PFSK-1 (cell line): ENCODE measurements around the gene PRRG4.

Experiments
- FOXP2 ChIP-seq: optimal IDR thresholded peaks from 2 replicates; pipeline ENCODE3; 2011; ENCODE audit warnings: borderline replicate concordance, control low read depth, inconsistent platforms; ENCODE audit not compliant: insufficient read depth; ENCODE audit errors: extremely low read length, extremely low read depth
- POLR2AphosphoS5 ChIP-seq: IDR thresholded peaks from 2 replicates; pipeline ENCODE4 v1.6.1; 2012; ENCODE audit warnings: low read depth, mild to moderate bottlenecking, control low read depth, low read length, moderate library complexity
- SIN3A ChIP-seq: IDR thresholded peaks from 2 replicates; pipeline ENCODE4 v1.6.1; 2012; ENCODE audit warnings: mild to moderate bottlenecking, low read length, moderate library complexity, borderline replicate concordance; ENCODE audit not compliant: insufficient read depth
- TAF1 ChIP-seq: IDR thresholded peaks from 2 replicates; pipeline ENCODE4 v1.6.1; 2012; ENCODE audit warnings: low read length, control low read depth, borderline replicate concordance; ENCODE audit not compliant: insufficient read depth
- TF ChIP-seq, protein P1 (sequence below), 2 experiments: IDR thresholded peaks; 2 replicates each; pipeline versions ENCODE4 v1.6.1 to v1.8.0; 2011 to 2012; ENCODE audit warnings: low read depth in 2 of 2, low read length in 2 of 2, control low read depth in 1 of 2, inconsistent platforms in 1 of 2, mild to moderate bottlenecking in 1 of 2, moderate library complexity in 1 of 2; ENCODE audit not compliant: insufficient read depth in 1 of 2

The PRRG4 gene

GRCh38 chr11:32849761-32850160 lies 20.0 kb downstream of the PRRG4 start:
- TF ChIP-seq POLR2AphosphoS5 (no peak), TAF1 (no peak), SIN3A (no peak), FOXP2 (no peak)
- TF ChIP-seq, protein P1, sequence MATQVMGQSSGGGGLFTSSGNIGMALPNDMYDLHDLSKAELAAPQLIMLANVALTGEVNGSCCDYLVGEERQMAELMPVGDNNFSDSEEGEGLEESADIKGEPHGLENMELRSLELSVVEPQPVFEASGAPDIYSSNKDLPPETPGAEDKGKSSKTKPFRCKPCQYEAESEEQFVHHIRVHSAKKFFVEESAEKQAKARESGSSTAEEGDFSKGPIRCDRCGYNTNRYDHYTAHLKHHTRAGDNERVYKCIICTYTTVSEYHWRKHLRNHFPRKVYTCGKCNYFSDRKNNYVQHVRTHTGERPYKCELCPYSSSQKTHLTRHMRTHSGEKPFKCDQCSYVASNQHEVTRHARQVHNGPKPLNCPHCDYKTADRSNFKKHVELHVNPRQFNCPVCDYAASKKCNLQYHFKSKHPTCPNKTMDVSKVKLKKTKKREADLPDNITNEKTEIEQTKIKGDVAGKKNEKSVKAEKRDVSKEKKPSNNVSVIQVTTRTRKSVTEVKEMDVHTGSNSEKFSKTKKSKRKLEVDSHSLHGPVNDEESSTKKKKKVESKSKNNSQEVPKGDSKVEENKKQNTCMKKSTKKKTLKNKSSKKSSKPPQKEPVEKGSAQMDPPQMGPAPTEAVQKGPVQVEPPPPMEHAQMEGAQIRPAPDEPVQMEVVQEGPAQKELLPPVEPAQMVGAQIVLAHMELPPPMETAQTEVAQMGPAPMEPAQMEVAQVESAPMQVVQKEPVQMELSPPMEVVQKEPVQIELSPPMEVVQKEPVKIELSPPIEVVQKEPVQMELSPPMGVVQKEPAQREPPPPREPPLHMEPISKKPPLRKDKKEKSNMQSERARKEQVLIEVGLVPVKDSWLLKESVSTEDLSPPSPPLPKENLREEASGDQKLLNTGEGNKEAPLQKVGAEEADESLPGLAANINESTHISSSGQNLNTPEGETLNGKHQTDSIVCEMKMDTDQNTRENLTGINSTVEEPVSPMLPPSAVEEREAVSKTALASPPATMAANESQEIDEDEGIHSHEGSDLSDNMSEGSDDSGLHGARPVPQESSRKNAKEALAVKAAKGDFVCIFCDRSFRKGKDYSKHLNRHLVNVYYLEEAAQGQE (IDR thresholded peaks at IDR 0.05; ENCODE audit: insufficient read depth in 1 of 2, low read depth in 2 of 2, low read length in 2 of 2), result no peak

- no peak for TF ChIP-seq SIN3A
- TF ChIP-seq TAF1, result no peak
- TF ChIP-seq POLR2AphosphoS5, result no peak
- TF ChIP-seq, protein P1 (IDR thresholded peaks at IDR 0.05; ENCODE audit: insufficient read depth in 1 of 2, low read depth in 2 of 2, low read length in 2 of 2), result no peak
- TF ChIP-seq FOXP2, result no peak
These were observed 21.5 kb downstream of the PRRG4 start for GRCh38 chr11:32851251-32851650.

- TF ChIP-seq, protein P1 (IDR thresholded peaks at IDR 0.05; ENCODE audit: insufficient read depth in 1 of 2, low read depth in 2 of 2, low read length in 2 of 2), result no peak
- TF ChIP-seq POLR2AphosphoS5 (no peak), FOXP2 (no peak), SIN3A (no peak), TAF1 (no peak)
These were observed 22.5 kb downstream of the PRRG4 start for GRCh38 chr11:32852207-32852606.

DNA sequence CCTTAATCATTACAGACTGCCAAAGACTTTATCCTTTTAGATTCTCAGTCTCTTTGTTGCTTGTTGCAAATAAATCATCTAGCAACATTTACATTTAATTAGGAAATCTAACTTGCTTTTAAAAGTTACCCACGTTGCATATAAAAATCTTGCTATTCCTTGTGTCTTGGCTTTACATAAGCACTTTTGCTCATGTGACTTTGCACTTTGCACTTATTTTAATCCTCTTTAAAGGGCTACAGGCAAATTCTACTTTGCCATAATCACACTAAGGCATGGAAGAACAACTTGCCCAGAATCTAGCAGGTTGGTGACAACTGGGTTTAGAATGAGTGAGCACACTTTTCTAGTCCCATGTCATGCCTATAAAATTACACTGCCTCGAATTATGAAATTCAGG lies 25.9 kb downstream of the PRRG4 start:
- no peak for TF ChIP-seq POLR2AphosphoS5
- TF ChIP-seq SIN3A, result no peak
- TF ChIP-seq, protein P1 (IDR thresholded peaks at IDR 0.05; ENCODE audit: insufficient read depth in 1 of 2, low read depth in 2 of 2, low read length in 2 of 2), result no peak
- TF ChIP-seq TAF1, result no peak
- TF ChIP-seq FOXP2, result no peak

- TF ChIP-seq FOXP2, result no peak
- no peak for TF ChIP-seq TAF1
- TF ChIP-seq, protein P1 (IDR thresholded peaks at IDR 0.05; ENCODE audit: insufficient read depth in 1 of 2, low read depth in 2 of 2, low read length in 2 of 2), result no peak
These were observed 29.0 kb downstream of the PRRG4 start for GRCh38 chr11:32858731-32859130.
